Measurements from ENCODE around the gene TMA7B. TPM values are rescaled to one million over a fixed set of nuclear protein-coding genes. Genes with fewer than 3 reads are reported as not detected.
A peak's percentile ranks its signal among the peaks of the same experiment; 100 is the strongest.

The TMA7B gene
- total RNA-seq, 2 donors from 2014 or later: not detected

DNA sequence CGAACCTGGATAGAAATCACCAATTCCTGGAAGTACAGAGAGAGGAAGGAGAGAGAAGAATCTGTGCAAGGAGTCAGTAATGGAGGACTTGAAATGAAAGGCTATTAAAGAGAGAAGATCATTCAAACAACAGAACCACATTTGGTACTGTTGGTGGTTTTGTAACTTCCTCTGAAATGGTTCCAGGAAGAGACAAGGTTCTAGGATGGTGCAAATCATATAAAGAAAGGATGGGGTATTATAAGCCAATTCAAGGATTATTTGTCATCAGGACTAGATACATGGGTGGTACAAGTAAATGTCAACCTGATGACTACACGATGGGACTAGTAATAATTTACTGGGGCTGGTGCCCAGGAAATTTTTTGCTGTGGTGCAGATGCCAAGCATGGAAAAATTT is 28.9 kb upstream of the TMA7B start:
- intact Hi-C loops (cut with DNase I, micrococcal nuclease): no loop called here
- DNase-seq (no peak), ATAC-seq (no peak)

DNA sequence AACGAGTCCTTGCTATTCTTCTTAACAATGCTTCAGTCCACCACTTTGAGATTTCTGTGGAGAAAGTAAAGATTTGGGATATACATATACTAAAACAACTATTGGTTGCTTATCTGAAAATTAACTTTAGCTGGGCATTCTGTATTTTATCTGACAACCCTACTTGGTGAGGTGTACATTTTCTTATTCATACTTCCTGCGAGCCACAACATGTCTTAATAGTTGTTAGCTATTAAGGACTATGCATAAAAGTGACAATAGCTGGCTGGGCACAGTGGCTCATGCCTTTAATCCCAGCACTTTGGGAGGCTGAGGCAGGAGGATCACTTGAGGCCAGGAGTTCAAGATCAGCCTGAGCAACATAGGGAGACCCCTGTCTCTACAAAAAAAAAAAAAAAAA is 28.0 kb upstream of the TMA7B start:
- intact Hi-C loops (cut with DNase I, micrococcal nuclease): no loop called here
- ATAC-seq: no peak
- DNase-seq: no peak

DNA sequence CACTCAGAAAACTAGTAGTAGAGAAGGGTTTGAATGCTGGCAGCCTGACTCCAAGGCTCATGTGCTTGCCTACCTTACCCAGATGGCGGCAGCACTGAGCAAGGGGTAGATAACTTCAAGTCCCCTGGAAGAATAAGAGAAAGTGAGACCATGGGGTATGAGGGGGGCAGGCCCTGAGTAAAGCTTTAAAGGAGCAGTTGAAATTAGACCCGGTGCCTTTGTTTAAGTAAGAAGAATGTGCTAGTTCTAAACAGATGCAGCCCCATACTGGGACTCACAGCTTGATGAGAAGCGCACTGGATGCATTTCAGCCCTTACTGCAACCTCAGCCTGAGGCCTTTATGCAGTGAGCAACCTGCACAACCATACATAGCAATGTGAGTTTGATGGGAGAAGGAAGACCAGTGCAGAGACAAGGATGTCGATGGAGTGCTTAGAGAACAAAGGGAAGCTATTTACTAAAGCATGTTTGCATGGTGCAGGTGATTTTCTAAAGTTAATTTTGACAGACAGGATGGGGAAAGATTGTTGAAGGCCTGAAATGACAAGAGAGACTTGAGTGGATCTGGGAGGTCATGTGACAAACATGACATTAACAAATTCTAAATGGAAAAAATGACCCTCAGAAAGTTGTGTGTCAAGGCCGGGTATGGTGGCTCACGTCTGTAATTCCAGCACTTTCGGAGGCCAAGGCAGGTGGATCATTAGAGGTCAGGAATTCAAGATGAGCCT is 27.1 kb upstream of the TMA7B start:
- ATAC-seq: peak; percentile 64
- intact Hi-C loops (cut with DNase I, micrococcal nuclease): no loop called here

DNA sequence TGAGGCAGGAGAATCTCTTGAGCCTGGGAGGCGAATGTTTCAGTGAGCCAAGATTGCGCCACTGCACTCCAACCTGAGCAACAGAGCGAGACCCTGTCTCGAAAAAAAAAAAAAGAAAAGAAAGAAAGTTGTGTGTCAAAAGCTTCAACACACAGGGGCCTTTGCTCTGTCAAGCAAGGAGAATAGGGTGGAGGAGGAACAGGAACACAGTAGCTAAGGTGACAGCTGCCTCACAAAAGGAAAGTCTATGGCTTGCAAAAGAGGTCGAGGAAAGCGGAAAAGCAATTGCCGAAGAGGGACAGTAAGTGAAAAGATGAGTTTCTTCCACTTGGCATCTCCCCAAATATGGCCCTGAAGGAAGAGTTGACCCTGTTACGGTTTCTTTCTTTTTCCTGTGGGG is 26.5 kb upstream of the TMA7B start:
- DNase-seq: no peak
- intact Hi-C loops (cut with DNase I, micrococcal nuclease): no loop called here
- no peak for ATAC-seq

More for the DNA sequence above, 27.1 kb upstream of the TMA7B start:
- DNase-seq: peak; percentile 40 to 68

DNA sequence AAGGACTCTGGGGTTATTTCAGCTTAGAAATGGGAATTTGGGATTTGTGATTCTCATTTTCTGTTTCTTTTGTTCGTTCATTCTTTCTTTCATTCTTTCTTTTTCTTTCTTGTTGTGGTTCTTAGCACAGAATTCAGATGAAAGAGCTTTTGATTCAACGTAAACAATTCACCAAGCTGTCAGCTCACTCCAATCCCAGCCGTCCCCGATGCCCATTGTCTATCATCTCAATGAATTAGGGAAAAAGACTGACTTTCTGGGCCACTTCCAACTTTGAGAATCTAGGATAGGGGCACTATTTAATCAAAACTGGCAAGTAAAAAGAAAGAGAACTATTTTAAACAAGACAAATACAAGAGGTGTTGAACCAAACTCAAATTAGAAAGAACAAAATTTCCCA is 25.1 kb upstream of the TMA7B start:
- intact Hi-C loops (cut with DNase I, micrococcal nuclease): no loop called here
- DNase-seq: no peak
- no peak for ATAC-seq

DNA sequence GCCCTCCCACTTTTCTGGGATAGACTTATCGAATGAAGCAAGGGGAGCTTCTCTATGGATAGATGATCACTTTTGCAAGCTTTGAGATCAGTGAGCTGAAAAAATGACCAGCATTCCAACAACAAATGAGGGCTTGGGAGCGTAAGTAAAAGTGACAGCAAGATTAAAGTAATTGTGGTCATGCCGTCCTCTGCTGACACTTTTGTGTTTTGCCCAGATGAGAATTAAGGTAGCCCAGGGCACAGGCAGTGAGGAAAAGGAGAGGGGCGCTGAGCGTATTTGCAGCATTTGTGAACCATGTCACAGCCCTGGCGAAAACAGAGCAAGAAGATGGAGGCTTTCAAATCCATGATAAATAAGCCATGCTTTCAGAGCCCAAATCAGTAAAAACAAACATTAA is 24.6 kb upstream of the TMA7B start:
- intact Hi-C loops (cut with DNase I, micrococcal nuclease): no loop called here
- DNase-seq (no peak), ATAC-seq (no peak)

DNA sequence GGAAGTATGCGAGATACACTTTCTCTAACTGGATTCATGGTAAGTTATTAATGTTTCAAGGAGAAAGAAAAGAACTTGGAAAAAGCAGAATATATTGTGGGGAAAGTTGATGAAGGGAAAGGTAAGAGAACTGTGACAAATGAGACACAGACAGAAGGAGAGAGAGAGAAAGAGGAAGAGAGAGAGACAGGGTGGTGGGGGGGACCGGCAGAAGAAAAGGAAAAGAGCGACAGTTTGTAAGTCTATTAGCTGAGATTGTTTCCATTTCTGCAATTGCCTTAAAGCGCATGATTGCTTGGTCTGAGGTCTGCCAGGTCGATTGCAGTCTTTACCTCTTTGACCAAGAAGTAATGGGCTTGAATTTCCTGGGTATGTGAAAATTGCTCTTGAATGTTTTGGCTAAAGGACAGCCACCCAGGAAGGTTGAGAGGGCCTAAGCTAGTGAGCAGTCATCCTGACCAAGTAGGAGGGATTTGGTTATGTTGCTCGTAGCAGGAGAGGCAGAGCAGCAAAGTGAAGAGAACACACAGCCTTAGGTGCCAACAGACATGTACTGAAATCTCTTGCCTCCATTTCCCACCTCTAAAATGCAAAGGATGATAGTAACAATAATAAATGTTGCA is 23.6 kb upstream of the TMA7B start:
- no peak for DNase-seq

DNA sequence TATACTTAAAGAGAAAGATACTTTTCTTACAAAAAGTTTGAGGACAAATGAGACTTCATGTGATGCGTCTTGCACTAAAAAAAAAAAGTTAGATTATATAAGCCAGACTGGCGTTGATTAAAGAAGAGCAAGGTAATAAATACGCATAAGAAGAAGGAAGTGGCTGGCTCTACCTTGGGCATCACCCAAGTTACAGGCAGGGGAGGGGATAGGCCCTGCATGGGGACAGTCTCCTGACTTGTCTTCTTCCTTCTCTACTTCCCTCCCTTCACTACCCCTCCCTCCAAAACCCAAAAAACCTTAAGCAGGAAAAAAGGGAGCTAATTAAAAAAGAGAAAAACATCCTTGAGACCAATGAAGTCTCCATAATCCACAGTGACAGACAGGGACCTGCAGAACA is 22.3 kb upstream of the TMA7B start:
- DNase-seq: no peak
- intact Hi-C loops (cut with DNase I, micrococcal nuclease): no loop called here

More for the DNA sequence above, 23.6 kb upstream of the TMA7B start:
- intact Hi-C loops (cut with DNase I, micrococcal nuclease): no loop called here
- no peak for ATAC-seq

DNA sequence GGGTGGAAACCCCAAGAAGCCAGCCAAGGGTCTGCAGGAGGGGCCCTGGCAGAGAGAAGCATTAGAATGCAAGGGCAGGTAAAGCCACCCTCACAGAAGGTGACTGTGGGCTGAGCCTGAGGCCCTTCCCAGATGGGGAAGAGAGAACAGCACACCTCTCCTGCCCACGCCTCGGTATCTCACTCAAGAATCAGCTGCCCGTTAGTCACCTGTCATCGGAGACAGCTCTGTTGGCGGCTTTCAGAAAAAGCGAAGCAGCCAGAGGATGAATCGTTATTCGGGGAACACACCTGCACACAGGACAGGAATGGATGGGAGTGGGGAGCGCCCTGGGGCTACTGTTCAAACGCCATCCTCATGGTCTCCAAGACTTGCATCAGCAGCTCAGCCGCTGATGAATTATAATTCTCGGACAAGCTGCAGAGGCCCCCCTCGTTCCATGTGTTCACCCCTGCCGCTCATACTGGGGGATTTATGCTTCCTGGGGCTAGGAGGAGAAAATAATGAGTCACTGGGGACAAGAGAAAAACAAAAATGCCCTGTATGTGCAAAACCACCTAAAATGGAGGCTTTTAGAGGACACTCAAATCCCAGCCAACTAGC is 21.6 kb upstream of the TMA7B start:
- no peak for ATAC-seq
- intact Hi-C loops (cut with DNase I, micrococcal nuclease): no loop called here
- DNase-seq: no peak

More for the DNA sequence above, 22.3 kb upstream of the TMA7B start:
- no peak for ATAC-seq

DNA sequence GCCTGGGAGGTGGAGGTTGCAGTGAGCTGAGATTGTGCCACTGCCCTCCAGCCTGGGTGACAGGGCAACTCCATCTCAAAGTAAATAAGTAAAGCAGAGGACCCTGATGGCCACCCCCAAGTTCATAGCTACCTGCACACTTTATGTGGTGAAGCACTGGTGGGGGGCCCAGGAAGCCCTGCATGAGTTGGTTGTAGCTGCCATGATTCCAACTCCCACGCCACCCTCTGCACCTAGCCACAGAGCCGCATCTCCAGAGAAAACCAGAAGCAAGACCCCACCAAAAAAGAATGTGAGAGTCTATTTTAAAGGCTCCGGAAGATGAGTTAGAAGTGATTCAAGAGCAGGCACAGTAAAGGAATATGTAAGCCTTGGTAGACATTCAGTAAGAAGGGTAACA is 20.4 kb upstream of the TMA7B start:
- ATAC-seq (no peak), DNase-seq (no peak)
- intact Hi-C loops (cut with DNase I, micrococcal nuclease): no loop called here

DNA sequence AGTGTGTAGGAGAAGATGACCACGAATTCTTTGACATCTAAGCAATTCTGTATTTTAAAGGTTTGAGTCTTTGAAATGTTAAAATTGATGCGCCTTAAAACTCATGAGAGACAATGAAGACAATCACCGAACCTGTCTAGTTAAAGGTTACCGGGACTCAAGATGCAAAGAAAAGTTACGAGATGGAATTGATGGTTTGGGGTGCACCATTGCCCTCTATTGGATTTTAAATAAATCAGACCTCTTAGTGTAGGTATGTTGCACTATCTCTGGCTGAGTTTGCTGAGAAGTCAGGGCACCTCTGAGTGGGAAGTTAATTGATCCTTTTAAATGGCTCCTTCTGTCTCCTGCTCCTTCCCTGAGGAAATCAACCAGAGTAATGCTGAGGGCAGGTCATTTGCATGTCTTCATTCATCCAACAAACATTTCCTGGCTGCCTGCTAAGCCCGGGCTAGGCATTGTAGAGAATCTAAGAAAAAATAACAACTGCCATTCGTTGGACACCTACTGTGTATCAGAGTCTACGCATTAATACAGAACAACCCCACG is 19.4 kb upstream of the TMA7B start:
- no peak for ATAC-seq
- intact Hi-C loops (cut with DNase I, micrococcal nuclease): no loop called here
- DNase-seq: no peak

DNA sequence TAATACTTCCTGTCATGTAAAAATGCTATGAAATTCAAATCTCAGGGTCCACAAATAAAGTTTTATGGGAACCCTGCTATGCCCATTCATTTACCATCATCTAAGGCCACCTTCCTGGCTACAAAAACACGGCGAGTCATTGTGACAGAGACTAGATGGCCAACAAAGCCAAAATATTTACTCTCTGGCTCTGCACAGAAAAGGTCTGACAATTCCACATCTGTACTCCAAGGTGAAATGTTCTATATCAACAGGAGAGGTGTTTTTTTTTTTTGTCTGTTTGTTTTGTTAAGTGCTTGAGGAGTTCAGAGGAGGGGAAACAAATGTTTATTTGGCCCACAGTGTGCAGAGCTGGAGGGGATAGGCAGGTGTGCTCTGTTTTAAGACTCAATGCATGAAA is 18.6 kb upstream of the TMA7B start:
- no peak for ATAC-seq
- intact Hi-C loops (cut with DNase I, micrococcal nuclease): no loop called here
- no peak for DNase-seq

DNA sequence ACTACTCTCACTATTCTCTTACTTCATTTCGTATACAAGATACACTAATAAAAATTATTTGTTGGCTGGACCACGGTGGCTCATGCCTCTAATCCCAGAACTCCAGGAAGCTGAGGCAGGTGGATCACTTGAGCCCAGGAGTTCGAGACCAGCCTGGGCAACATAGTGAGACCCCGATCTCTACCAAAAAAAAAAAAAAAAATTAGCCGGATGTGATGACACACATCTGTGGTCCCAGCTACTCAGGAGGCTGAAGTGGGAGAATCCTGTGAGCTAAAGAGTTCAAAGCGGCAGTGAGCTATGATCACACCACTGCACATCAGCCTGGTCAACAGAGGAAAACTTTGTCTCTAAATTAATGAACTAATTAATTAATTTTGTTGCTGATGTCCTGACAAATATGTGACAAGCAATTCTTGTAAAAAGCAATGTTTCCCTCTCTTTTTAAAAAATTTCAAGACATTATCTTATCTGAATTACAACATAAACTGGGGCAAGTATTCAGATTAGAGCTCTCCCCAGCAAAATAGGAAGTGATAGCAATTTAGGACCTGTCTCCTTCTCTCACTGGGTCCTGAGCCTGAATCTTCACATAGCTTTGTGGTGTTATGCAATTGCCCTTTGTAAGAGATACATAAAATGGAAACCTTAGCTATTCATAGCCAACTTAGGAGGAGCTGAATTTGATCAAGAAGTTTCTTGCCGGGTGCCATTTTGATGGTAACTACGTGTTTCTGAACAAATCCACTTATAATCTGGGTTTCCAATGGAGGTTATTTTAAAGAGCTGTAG is 17.6 kb upstream of the TMA7B start:
- no peak for ATAC-seq

DNA sequence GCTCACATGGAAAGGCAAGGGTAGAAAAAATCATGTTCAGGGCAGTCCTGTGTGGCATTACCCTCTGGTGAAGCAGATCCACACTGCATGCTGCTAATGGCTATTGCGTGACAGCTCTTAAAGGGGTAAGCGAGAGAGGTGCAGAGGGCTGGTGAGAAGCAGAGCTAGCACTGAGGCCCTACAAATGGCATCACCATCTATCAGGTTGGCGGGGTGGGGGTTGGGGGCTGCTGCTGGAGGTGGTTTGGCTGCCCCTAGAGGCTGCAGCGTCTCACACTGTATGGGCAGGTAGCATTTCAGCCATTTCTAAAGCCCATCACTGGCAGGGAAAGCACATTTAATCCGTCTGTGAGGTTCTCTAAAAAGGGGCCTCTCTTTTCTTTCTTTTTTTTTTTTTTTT is 16.9 kb upstream of the TMA7B start:
- intact Hi-C loops (cut with DNase I, micrococcal nuclease): no loop called here
- no peak for DNase-seq
- ATAC-seq: no peak

More for the DNA sequence above, 17.6 kb upstream of the TMA7B start:
- intact Hi-C loops (cut with DNase I, micrococcal nuclease): no loop called here
- no peak for DNase-seq

DNA sequence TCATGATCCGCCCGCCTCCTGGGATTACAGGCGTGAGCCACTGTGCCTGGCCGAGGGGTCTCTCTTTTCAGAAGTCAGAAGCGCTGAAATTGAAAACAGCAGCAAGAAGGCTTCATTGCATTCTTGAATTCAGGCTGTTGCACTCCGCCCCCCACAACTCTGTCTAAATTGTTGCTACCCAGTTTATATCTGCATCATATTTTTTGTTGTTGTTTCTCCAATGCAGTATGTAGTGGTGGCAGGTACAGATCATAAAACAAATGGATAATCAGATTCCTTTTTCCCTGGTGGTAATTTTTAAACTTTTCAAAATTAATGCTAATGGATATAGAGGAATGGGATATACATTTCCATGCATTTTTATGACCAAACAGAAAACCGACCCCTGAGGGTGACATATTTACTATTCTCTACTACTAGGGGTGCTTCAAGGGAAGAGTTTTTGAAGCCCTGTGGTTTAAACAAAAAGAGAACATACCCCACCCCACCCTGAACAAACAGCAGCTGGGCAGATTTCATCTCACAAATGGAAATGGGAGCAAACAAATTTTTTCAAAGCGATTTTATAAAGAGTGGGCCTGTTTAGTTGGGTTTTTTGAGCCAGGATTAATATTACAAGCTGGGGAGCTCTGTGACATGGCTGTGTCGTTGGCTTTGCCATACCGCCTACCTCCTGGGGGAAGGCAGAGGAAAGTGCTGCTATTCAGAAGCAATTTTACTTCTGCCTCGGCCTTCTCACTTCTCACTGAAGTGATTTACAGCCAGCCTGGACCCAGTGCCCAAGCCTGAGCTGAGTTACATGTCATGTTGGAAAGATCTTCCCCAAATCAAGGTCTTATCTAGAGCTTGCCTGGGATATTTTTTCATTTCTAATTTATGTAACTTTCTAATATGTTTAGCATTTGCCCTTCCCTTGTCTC is 16.0 kb upstream of the TMA7B start:
- intact Hi-C loops (cut with DNase I, micrococcal nuclease): no loop called here
- no peak for ATAC-seq

DNA sequence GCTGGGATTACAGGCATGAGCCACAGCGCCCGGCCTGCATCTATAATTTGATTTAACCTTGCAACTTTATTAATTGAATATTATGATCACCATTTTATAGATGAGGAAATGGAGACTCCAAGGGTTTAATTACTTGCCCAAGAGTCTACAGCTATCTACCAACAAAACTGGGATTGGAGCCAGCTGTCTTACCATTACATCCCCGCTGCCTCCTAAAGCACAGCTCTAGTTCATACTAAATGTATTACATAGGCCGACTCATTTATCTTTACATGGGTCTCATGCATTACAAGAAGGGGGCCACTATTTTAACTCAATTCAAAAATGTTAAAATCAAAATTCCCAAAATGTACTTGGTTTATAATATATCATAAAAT is 14.1 kb upstream of the TMA7B start:
- DNase-seq (no peak), ATAC-seq (no peak)
- intact Hi-C loops (cut with DNase I, micrococcal nuclease): no loop called here

More for the DNA sequence above, 16.0 kb upstream of the TMA7B start:
- DNase-seq: no peak

DNA sequence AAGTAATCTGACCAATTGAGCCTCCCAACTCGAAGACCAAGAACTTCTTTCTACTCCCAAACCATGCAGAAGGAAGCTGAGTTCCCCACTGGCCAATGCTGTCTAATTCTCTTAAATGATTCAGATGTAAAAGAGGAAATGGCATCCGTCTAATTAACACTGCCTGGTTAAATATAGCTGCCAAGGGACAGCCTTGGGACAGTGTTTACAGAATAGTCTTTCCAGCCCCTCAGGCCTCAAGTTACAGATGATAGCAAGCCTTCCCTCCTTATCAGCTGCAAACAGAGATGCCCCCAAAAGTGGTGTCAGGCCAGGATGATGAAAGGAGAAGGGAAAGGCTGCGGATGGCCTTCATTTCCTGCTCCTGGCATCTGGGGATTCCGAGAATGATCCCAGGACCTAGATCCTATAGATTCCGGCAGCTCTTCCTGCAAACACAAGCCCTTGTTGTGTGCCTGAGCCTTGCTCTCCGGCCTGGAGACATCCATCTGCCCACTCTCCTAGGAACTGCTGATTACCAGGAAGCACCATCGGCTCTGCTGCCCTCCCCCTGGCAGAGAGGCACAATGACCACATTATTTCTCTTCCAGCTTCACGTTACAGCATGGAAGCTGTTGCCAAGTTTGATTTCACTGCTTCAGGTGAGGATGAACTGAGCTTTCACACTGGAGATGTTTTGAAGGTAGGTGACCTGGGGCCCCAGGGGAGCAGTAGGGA is 13.5 kb upstream of the TMA7B start:
- intact Hi-C loops (cut with DNase I, micrococcal nuclease): no loop called here
- ATAC-seq (peak; percentile 60), DNase-seq (no peak)
